HepG2 (cell line): ENCODE results near the gene DCDC2C. TPM values are rescaled to one million over a fixed set of nuclear protein-coding genes. Genes with fewer than 3 reads are reported as not detected.

Experiments used
- ATAC-seq: fragments of 200-7000 bp; cut with Tn5 transposase; 3 replicates; pipeline ENCODE4 v1.9.1; 2020; ENCODE audit warnings: mild to moderate bottlenecking, moderate library complexity
- BruUV-seq: library from RNA; stranded (reverse); fragments of 400-500 nt; replicated peaks from 2 replicates; lab custom pipeline; 2021; lab: Mats Ljungman, UMichigan
- CTCF ChIA-PET: fragments of 300-600 bp; formaldehyde crosslinking; extraction: SDS; loops from one replicate; lab custom pipeline; 2021; ENCODE audit warnings: low total read pairs, inconsistent platforms, low intra/inter-chr PET ratio; lab: Yijun Ruan, JAX
- POLR2A ChIA-PET: fragments of 350-600 bp; sonication (Branson Sonifier 250); formaldehyde crosslinking; loops from one replicate; lab custom pipeline; 2020; ENCODE audit warnings: antibody characterized with exemption, inconsistent platforms; lab: Yijun Ruan, JAX
- DNase-seq: peaks from one replicate; pipeline ENCODE4 v3.0.0-alpha.2; 2015; ENCODE audit warnings: low spot score
- FAIRE-seq: peaks from 3 replicates; lab custom pipeline; 2011; peaks lifted over from hg19 to GRCh38; lab: Jason Lieb, UNC
- H2AFZ ChIP-seq: one replicate; pipeline ENCODE4 v1.6.1; 2011; ENCODE audit warnings: low read length, inconsistent platforms
- H3K27ac ChIP-seq: fragments of 300-600 bp; 3 replicates; pipeline ENCODE4 v1.8.0; 2011; ENCODE audit warnings: mixed run types, mild to moderate bottlenecking, mixed read lengths, low read length, inconsistent platforms; ENCODE audit not compliant: insufficient read depth; ENCODE audit errors: extremely low read length
- H3K27me3 ChIP-seq, 2 experiments: fragments of 200-600 bp in 1 of 2; 2 replicates in 1 of 2; 3 replicates in 1 of 2; pipeline versions ENCODE4 v1.6.0 to v1.8.0; 2011; ENCODE audit warnings: low read length in 2 of 2, mild to moderate bottlenecking in 2 of 2, moderate library complexity in 2 of 2, inconsistent platforms in 1 of 2; ENCODE audit not compliant: insufficient read depth in 2 of 2, control insufficient read depth in 1 of 2
- H3K36me3 ChIP-seq, 2 experiments: fragments of 200-600 bp in 1 of 2; replicated peaks in 1 of 2; 2 replicates in 1 of 2; 3 replicates in 1 of 2; pipeline versions ENCODE4 v1.5.1 to v1.8.0; 2011; ENCODE audit warnings: low read length in 2 of 2, inconsistent platforms in 1 of 2; ENCODE audit not compliant: insufficient read depth in 2 of 2, control insufficient read depth in 1 of 2
- H3K4me1 ChIP-seq: 2 replicates; pipeline ENCODE4 v1.5.1; 2012; ENCODE audit warnings: low read length, inconsistent platforms; ENCODE audit not compliant: insufficient read depth
- H3K4me2 ChIP-seq: 2 replicates; pipeline ENCODE4 v1.6.0; 2011; ENCODE audit warnings: low read depth, low read length, inconsistent platforms
- H3K4me3 ChIP-seq, 3 experiments: fragments of 200-600 bp in 1 of 3; sonication (generic), shearing (Covaris generic) in 1 of 3; replicated peaks in 1 of 3; 2 replicates each; pipeline ENCODE4 v1.5.1; 2011 to 2016; ENCODE audit warnings: low read length in 3 of 3, inconsistent platforms in 2 of 3, low read depth in 2 of 3, mild to moderate bottlenecking in 2 of 3, control low read depth in 1 of 3, mixed read lengths in 1 of 3; ENCODE audit not compliant: insufficient read depth in 1 of 3
- H3K79me2 ChIP-seq: one replicate; pipeline ENCODE4 v1.6.1; 2011; ENCODE audit warnings: low read length, inconsistent platforms; ENCODE audit not compliant: insufficient read depth
- H3K9ac ChIP-seq: 2 replicates; pipeline ENCODE4 v1.6.0; 2011; ENCODE audit warnings: mild to moderate bottlenecking, low read depth, low read length, inconsistent platforms; ENCODE audit not compliant: insufficient read depth
- H3K9me3 ChIP-seq: 2 replicates; pipeline ENCODE4 v1.5.1; 2012; ENCODE audit warnings: mild to moderate bottlenecking, low read length
- H4K20me1 ChIP-seq: 2 replicates; pipeline ENCODE4 v1.6.0; 2011; ENCODE audit warnings: inconsistent platforms, mild to moderate bottlenecking, low read length, moderate library complexity; ENCODE audit not compliant: insufficient read depth
- BCLAF1 ChIP-seq: fragments of 450-650 bp; IDR thresholded peaks from 2 replicates; pipeline ENCODE4 v1.6.1; 2017; ENCODE audit warnings: mild to moderate bottlenecking
- KDM2A ChIP-seq: sonication (generic); formaldehyde crosslinking; IDR thresholded peaks from 2 replicates; pipeline ENCODE4 v1.4.0; 2020; ENCODE audit warnings: low read depth, missing genetic modification reagents, borderline replicate concordance
- MED8 ChIP-seq: sonication (generic); formaldehyde crosslinking; IDR thresholded peaks from 2 replicates; pipeline ENCODE4 v1.8.1; 2023; ENCODE audit warnings: mild to moderate bottlenecking, missing genetic modification reagents; ENCODE audit not compliant: insufficient replicate concordance
- RFX3 ChIP-seq: IDR thresholded peaks from 2 replicates; pipeline ENCODE4 v1.6.1; 2016; ENCODE audit warnings: missing biosample characterization, missing genetic modification reagents
- RNF2 ChIP-seq: fragments of 450-650 bp; conservative IDR thresholded peaks from 2 replicates; pipeline ENCODE4 v1.6.1; 2016; ENCODE audit warnings: low read depth
- SALL2 ChIP-seq: sonication (generic); formaldehyde crosslinking; IDR thresholded peaks from 2 replicates; pipeline ENCODE4 v1.8.1; 2023; ENCODE audit warnings: mild to moderate bottlenecking, missing genetic modification reagents, inconsistent platforms
- SMAD9 ChIP-seq: sonication (generic); formaldehyde crosslinking; IDR thresholded peaks from 2 replicates; pipeline ENCODE4 v1.5.1; 2020; ENCODE audit warnings: mild to moderate bottlenecking, missing genetic modification reagents
- UBTF ChIP-seq: sonication (generic); formaldehyde crosslinking; IDR thresholded peaks from 2 replicates; pipeline ENCODE4 v1.4.0; 2020; ENCODE audit warnings: mild to moderate bottlenecking, missing genetic modification reagents
- ZBTB21 ChIP-seq: sonication (generic); formaldehyde crosslinking; IDR thresholded peaks from 2 replicates; pipeline ENCODE4 v1.4.0; 2020; ENCODE audit warnings: missing genetic modification reagents
- ZBTB8A ChIP-seq: sonication (generic); formaldehyde crosslinking; IDR thresholded peaks from 2 replicates; pipeline ENCODE4 v1.4.0; 2020; ENCODE audit warnings: mild to moderate bottlenecking, low read depth, missing genetic modification reagents, borderline replicate concordance
- ZMYM2 ChIP-seq: sonication (generic); formaldehyde crosslinking; IDR thresholded peaks from 2 replicates; pipeline ENCODE4 v1.8.0; 2022; ENCODE audit warnings: mild to moderate bottlenecking, missing genetic modification reagents
- ZNF432 ChIP-seq: sonication (generic); formaldehyde crosslinking; IDR thresholded peaks from 2 replicates; pipeline ENCODE4 v1.5.0; 2020; ENCODE audit warnings: missing genetic modification reagents, mild to moderate bottlenecking, borderline replicate concordance
- ZNF777 ChIP-seq: sonication (generic); formaldehyde crosslinking; IDR thresholded peaks from 2 replicates; pipeline ENCODE4 v1.4.0; 2020; ENCODE audit warnings: missing genetic modification reagents
- ZNF781 ChIP-seq: sonication (generic); formaldehyde crosslinking; IDR thresholded peaks from 2 replicates; pipeline ENCODE4 v1.5.1; 2020; ENCODE audit warnings: borderline replicate concordance, mild to moderate bottlenecking, missing genetic modification reagents; ENCODE audit errors: not compliant biosample characterization
- ZNF788 ChIP-seq: sonication (generic); formaldehyde crosslinking; IDR thresholded peaks from 2 replicates; pipeline ENCODE4 v1.5.0; 2020; ENCODE audit warnings: mild to moderate bottlenecking, missing genetic modification reagents, borderline replicate concordance
- ZUFSP ChIP-seq: sonication (generic); formaldehyde crosslinking; IDR thresholded peaks from 2 replicates; pipeline ENCODE4 v1.9.0; 2021; ENCODE audit warnings: missing genetic modification reagents, mild to moderate bottlenecking, borderline replicate concordance
- WGBS: methylation state at CpG from one replicate; pipeline ENCODE4 v1.1.6; 2017; ENCODE audit warnings: low lambda C conversion rate; 5-methylcytosine and 5-hydroxymethylcytosine counted together
- in situ Hi-C: cut with HindIII; loops from 2 replicates; pipeline ENCODE4 v1.10.0; 2017; ENCODE audit warnings: low pct_unique_long_range_greater_than_20kb; ENCODE audit not compliant: extremely low pct_ligation_motif_present
- intact Hi-C: fragments of 100-400 bp; cut with micrococcal nuclease; formaldehyde crosslinking; loops from one replicate; pipeline ENCODE4 v1.10.0; 2022; ENCODE audit not compliant: unreplicated experiment
- polyA plus RNA-seq, 8 experiments: library from polyadenylated mRNA; depleted of rRNA in 3 of 8; stranded (reverse) in 7 of 8; unstranded in 1 of 8; fragments of >200 nt; fragmentation: Illumina TruSeq in 4 of 8; extraction: Trizol in 4 of 8; gene quantifications; 2 replicates each; pipeline versions ENCODE4 v1.2.1 to v1.2.3, GENCODE V29; 2011 to 2016; ENCODE audit warnings: low read depth in 4 of 8, missing spikeins in 1 of 8, mixed read lengths in 1 of 8; ENCODE audit not compliant: insufficient read depth in 1 of 8
- total RNA-seq, 5 experiments: library from RNA; depleted of rRNA; stranded (reverse); fragments of >200 nt; fragmentation: Illumina TruSeq; extraction: Trizol; gene quantifications; 2 replicates each; pipeline ENCODE4 v1.2.3, GENCODE V29; 2016; ENCODE audit warnings: low read depth in 1 of 5

The DCDC2C gene
- total and polyA plus RNA-seq, 2 of the 13 experiments (the other 11 are each of a cell fraction or from before 2014, with no cell fraction given): not detected

- no peak for TF ChIP-seq ZNF788 (CRISPR knock-in tag)
- TF ChIP-seq BCLAF1: no peak
- TF ChIP-seq KDM2A (CRISPR knock-in tag): no peak
- no peak for TF ChIP-seq MED8 (CRISPR knock-in tag)
- TF ChIP-seq ZMYM2 (CRISPR knock-in tag): no peak
- no peak for TF ChIP-seq SMAD9 (CRISPR knock-in tag)
- no peak for TF ChIP-seq RFX3 (CRISPR knock-in tag)
These were observed 32.4 kb upstream of the DCDC2C start (continued) for GRCh38 chr2:3670941-3671340.

- no peak for FAIRE-seq
- TF ChIP-seq ZBTB8A (CRISPR knock-in tag) (no peak), ZNF777 (CRISPR knock-in tag) (no peak), ZUFSP (no peak), SALL2 (no peak), ZNF432 (CRISPR knock-in tag) (no peak), UBTF (no peak), ZNF781 (CRISPR knock-in tag) (no peak), RNF2 (no peak), ZBTB21 (CRISPR knock-in tag) (no peak)
These were observed 30.3 kb upstream of the DCDC2C start for GRCh38 chr2:3672861-3673678.

More at GRCh38 chr2:3672861-3673678, 30.3 kb upstream of the DCDC2C start:
- H3K4me3 ChIP-seq: no peak overlapping the region
- H3K27me3 ChIP-seq: peaks cover 3 to 43% of the 10 kb centered on the region in 2 experiments; a peak in 3 of 5 replicates
- H3K9me3 ChIP-seq: no peaks in the 10 kb centered on the region
- no peak overlapping the region for H2AFZ ChIP-seq
- BruUV-seq: no TSS peak
- no peaks in the 10 kb centered on the region for H3K36me3 ChIP-seq
- WGBS: 37% methylated on average over 9 of the region's 9 CpGs
- H3K27ac ChIP-seq: no peak overlapping the region
- DNase-seq (no peak), ATAC-seq (no peak)
- POLR2A ChIA-PET: no interaction called here
- H3K79me2 ChIP-seq: no peaks in the 10 kb centered on the region
- H3K9ac ChIP-seq: no peak overlapping the region
- CTCF ChIA-PET: no interaction called here
- no peak overlapping the region for H3K4me2 ChIP-seq
- H3K4me1 ChIP-seq: peaks cover 4% of the 10 kb centered on the region
- intact Hi-C loops: no loop called here
- in situ Hi-C loops: no loop called here
- H4K20me1 ChIP-seq: no peaks in the 10 kb centered on the region
